ENCODE results near the gene ZNF598.

Gene ZNF598

GRCh38 chr16:2005646-2006045 is 4.0 kb downstream of the ZNF598 start:
- no peak for DNase-seq (ENCODE audit: low read depth in 2 of 2)
- no peak overlapping the region for H3K4me3 ChIP-seq (replicated peaks in 1 of 2; ENCODE audit: low read depth in 2 of 2, low read length in 2 of 2)
- no peak for TF ChIP-seq CTCF (IDR thresholded peaks at IDR 0.05; ENCODE audit: low read depth, low read length)

GRCh38 chr16:2004795-2005517 is 4.7 kb downstream of the ZNF598 start:
- DNase-seq (ENCODE audit: low read depth in 2 of 2): no peak
- no peak overlapping the region for H3K4me3 ChIP-seq (replicated peaks in 1 of 2; ENCODE audit: low read depth in 2 of 2, low read length in 2 of 2)

GRCh38 chr16:2003827-2004641 is 5.6 kb downstream of the ZNF598 start:
- peak overlapping the region in 1 of 2 donors; percentile 4 for H3K4me3 ChIP-seq (replicated peaks in 1 of 2; ENCODE audit: low read depth in 2 of 2, low read length in 2 of 2)
- DNase-seq (ENCODE audit: low read depth in 2 of 2): peak; percentile 87
- TF ChIP-seq CTCF (IDR thresholded peaks at IDR 0.05; ENCODE audit: low read depth, low read length): peak; percentile 98

More at GRCh38 chr16:2004795-2005517, 4.7 kb downstream of the ZNF598 start:
- no peak for TF ChIP-seq CTCF (IDR thresholded peaks at IDR 0.05; ENCODE audit: low read depth, low read length)

GRCh38 chr16:2003231-2003826 is 6.3 kb downstream of the ZNF598 start:
- TF ChIP-seq CTCF (IDR thresholded peaks at IDR 0.05; ENCODE audit: low read depth, low read length): no peak
- no peak overlapping the region for H3K4me3 ChIP-seq (replicated peaks in 1 of 2; ENCODE audit: low read depth in 2 of 2, low read length in 2 of 2)
- no peak for DNase-seq (ENCODE audit: low read depth in 2 of 2)

- DNase-seq (ENCODE audit: low read depth in 2 of 2): no peak
- no peak overlapping the region for H3K4me3 ChIP-seq (replicated peaks in 1 of 2; ENCODE audit: low read depth in 2 of 2, low read length in 2 of 2)
- TF ChIP-seq CTCF (IDR thresholded peaks at IDR 0.05; ENCODE audit: low read depth, low read length): no peak
Observed at GRCh38 chr16:2002406-2003230, 7.0 kb downstream of the ZNF598 start.
